ENCODE results near the gene CDIP1.

CDIP1 gene

GRCh38 chr16:4533490-4533889 lies 5.1 kb downstream of the CDIP1 start:
- no peaks in the 10 kb centered on the region for H3K9me3 Mint-ChIP-seq
- no peak overlapping the region for H3K27ac Mint-ChIP-seq
- H3K27me3 Mint-ChIP-seq: no peaks in the 10 kb centered on the region
- H3K36me3 Mint-ChIP-seq: peaks cover 12% of the 10 kb centered on the region
- H3K4me3 Mint-ChIP-seq: no peak overlapping the region
- ATAC-seq (ENCODE audit: low read depth) (no peak), DNase-seq (ENCODE audit: low spot score in 2 of 2) (no peak)
- peaks cover 42% of the 10 kb centered on the region for H3K4me1 Mint-ChIP-seq

- Mint-ChIP-seq H3K27ac (no peak overlapping the region), H3K27me3 (no peaks in the 10 kb centered on the region), H3K9me3 (no peaks in the 10 kb centered on the region), H3K4me1 (peaks cover 44% of the 10 kb centered on the region), H3K4me3 (no peak overlapping the region), H3K36me3 (peaks cover 12% of the 10 kb centered on the region)
- ATAC-seq (ENCODE audit: low read depth): no peak
- no peak for DNase-seq (ENCODE audit: low spot score in 2 of 2)
Measured at GRCh38 chr16:4532238-4532637, 6.3 kb downstream of the CDIP1 start.

- DNase-seq (ENCODE audit: low spot score in 2 of 2) (no peak), ATAC-seq (ENCODE audit: low read depth) (no peak)
- Mint-ChIP-seq H3K9me3 (peaks cover under 1% of the 10 kb centered on the region), H3K36me3 (peaks cover 13% of the 10 kb centered on the region), H3K4me3 (no peak overlapping the region), H3K27me3 (no peaks in the 10 kb centered on the region), H3K27ac (no peak overlapping the region), H3K4me1 (peaks cover 41% of the 10 kb centered on the region)
Measured at GRCh38 chr16:4531811-4532210, 6.8 kb downstream of the CDIP1 start.

- Mint-ChIP-seq H3K27ac (peak overlapping the region; percentile 80), H3K36me3 (peaks cover 10% of the 10 kb centered on the region), H3K4me3 (peak overlapping the region; percentile 75), H3K27me3 (no peaks in the 10 kb centered on the region), H3K4me1 (peaks cover 31% of the 10 kb centered on the region), H3K9me3 (peaks cover 1% of the 10 kb centered on the region)
- DNase-seq (ENCODE audit: low spot score in 2 of 2) (no peak), ATAC-seq (ENCODE audit: low read depth) (peak; percentile 66)
Measured at GRCh38 chr16:4529085-4530060, 9.2 kb downstream of the CDIP1 start.

- DNase-seq (ENCODE audit: low spot score in 2 of 2): no peak
- ATAC-seq (ENCODE audit: low read depth): no peak
- Mint-ChIP-seq H3K27ac (no peak overlapping the region), H3K36me3 (peaks cover 9% of the 10 kb centered on the region), H3K9me3 (peaks cover 1% of the 10 kb centered on the region), H3K4me3 (no peak overlapping the region), H3K27me3 (no peaks in the 10 kb centered on the region), H3K4me1 (peaks cover 25% of the 10 kb centered on the region)
Measured at GRCh38 chr16:4525634-4526277, 12.8 kb downstream of the CDIP1 start.

GRCh38 chr16:4525069-4525468 lies 13.5 kb downstream of the CDIP1 start:
- DNase-seq (ENCODE audit: low spot score in 2 of 2) (no peak), ATAC-seq (ENCODE audit: low read depth) (no peak)
- peaks cover 22% of the 10 kb centered on the region for H3K4me1 Mint-ChIP-seq

GRCh38 chr16:4524571-4524970 lies 14.0 kb downstream of the CDIP1 start:
- DNase-seq (ENCODE audit: low spot score in 2 of 2) (no peak), ATAC-seq (ENCODE audit: low read depth) (no peak)
- peaks cover 1% of the 10 kb centered on the region for H3K9me3 Mint-ChIP-seq
- no peak overlapping the region for H3K27ac Mint-ChIP-seq
- no peak overlapping the region for H3K4me3 Mint-ChIP-seq
- peaks cover 9% of the 10 kb centered on the region for H3K36me3 Mint-ChIP-seq
- no peaks in the 10 kb centered on the region for H3K27me3 Mint-ChIP-seq
- peaks cover 20% of the 10 kb centered on the region for H3K4me1 Mint-ChIP-seq

More at GRCh38 chr16:4525069-4525468, 13.5 kb downstream of the CDIP1 start:
- no peak overlapping the region for H3K4me3 Mint-ChIP-seq
- H3K27me3 Mint-ChIP-seq: no peaks in the 10 kb centered on the region
- H3K36me3 Mint-ChIP-seq: peaks cover 9% of the 10 kb centered on the region
- no peak overlapping the region for H3K27ac Mint-ChIP-seq
- H3K9me3 Mint-ChIP-seq: peaks cover 1% of the 10 kb centered on the region

- Mint-ChIP-seq H3K27me3 (no peaks in the 10 kb centered on the region), H3K4me1 (peaks cover 12% of the 10 kb centered on the region), H3K36me3 (peaks cover 9% of the 10 kb centered on the region), H3K27ac (no peak overlapping the region), H3K4me3 (no peak overlapping the region), H3K9me3 (peaks cover 1% of the 10 kb centered on the region)
- DNase-seq (ENCODE audit: low spot score in 2 of 2): no peak
- no peak for ATAC-seq (ENCODE audit: low read depth)
Measured at GRCh38 chr16:4523686-4524085, 14.9 kb downstream of the CDIP1 start.

GRCh38 chr16:4522051-4522581 lies 16.5 kb downstream of the CDIP1 start:
- H3K27ac Mint-ChIP-seq: no peak overlapping the region
- DNase-seq (ENCODE audit: low spot score in 2 of 2) (no peak), ATAC-seq (ENCODE audit: low read depth) (no peak)
- H3K4me3 Mint-ChIP-seq: no peak overlapping the region
- no peaks in the 10 kb centered on the region for H3K27me3 Mint-ChIP-seq
- peaks cover 1% of the 10 kb centered on the region for H3K9me3 Mint-ChIP-seq
- peaks cover 9% of the 10 kb centered on the region for H3K4me1 Mint-ChIP-seq
- peaks cover 9% of the 10 kb centered on the region for H3K36me3 Mint-ChIP-seq

GRCh38 chr16:4520913-4521312 lies 17.7 kb downstream of the CDIP1 start:
- no peak overlapping the region for H3K4me3 Mint-ChIP-seq
- H3K27ac Mint-ChIP-seq: no peak overlapping the region
- H3K36me3 Mint-ChIP-seq: peaks cover 8% of the 10 kb centered on the region
- no peaks in the 10 kb centered on the region for H3K9me3 Mint-ChIP-seq
- DNase-seq (ENCODE audit: low spot score in 2 of 2) (no peak), ATAC-seq (ENCODE audit: low read depth) (no peak)
- H3K27me3 Mint-ChIP-seq: no peaks in the 10 kb centered on the region
- H3K4me1 Mint-ChIP-seq: peaks cover 9% of the 10 kb centered on the region

- no peak for DNase-seq (ENCODE audit: low spot score in 2 of 2)
- Mint-ChIP-seq H3K36me3 (peaks cover 8% of the 10 kb centered on the region), H3K27ac (no peak overlapping the region), H3K9me3 (no peaks in the 10 kb centered on the region), H3K27me3 (no peaks in the 10 kb centered on the region), H3K4me3 (no peak overlapping the region), H3K4me1 (peaks cover 23% of the 10 kb centered on the region)
- no peak for ATAC-seq (ENCODE audit: low read depth)
Measured at GRCh38 chr16:4519274-4520058, 19.1 kb downstream of the CDIP1 start.

- no peaks in the 10 kb centered on the region for H3K9me3 Mint-ChIP-seq
- H3K36me3 Mint-ChIP-seq: no peaks in the 10 kb centered on the region
- ATAC-seq (ENCODE audit: low read depth) (no peak), DNase-seq (ENCODE audit: low spot score in 2 of 2) (no peak)
- H3K4me1 Mint-ChIP-seq: peaks cover 21% of the 10 kb centered on the region
- no peak overlapping the region for H3K27ac Mint-ChIP-seq
- no peaks in the 10 kb centered on the region for H3K27me3 Mint-ChIP-seq
- no peak overlapping the region for H3K4me3 Mint-ChIP-seq
Measured at GRCh38 chr16:4517812-4518680, 20.5 kb downstream of the CDIP1 start.

- no peaks in the 10 kb centered on the region for H3K9me3 Mint-ChIP-seq
- peaks cover 21% of the 10 kb centered on the region for H3K4me1 Mint-ChIP-seq
- no peak for DNase-seq (ENCODE audit: low spot score in 2 of 2)
- no peaks in the 10 kb centered on the region for H3K27me3 Mint-ChIP-seq
- peaks cover 11% of the 10 kb centered on the region for H3K36me3 Mint-ChIP-seq
- ATAC-seq (ENCODE audit: low read depth): peak; percentile 85
- peak overlapping the region; percentile 80 for H3K27ac Mint-ChIP-seq
- H3K4me3 Mint-ChIP-seq: peak overlapping the region; percentile 64
Measured at GRCh38 chr16:4515611-4516233, 22.9 kb downstream of the CDIP1 start.

Data from memory B cell (primary cell).